Ishikawa (cell line): ENCODE data around the gene CDRT4.

Source experiments
- CEBPB ChIP-seq: IDR thresholded peaks from 2 replicates; pipeline ENCODE4 v1.6.1; 2012
- CREB1 ChIP-seq: IDR thresholded peaks from 2 replicates; pipeline ENCODE4 v1.6.1; 2012; ENCODE audit warnings: low read depth
- EGR1 ChIP-seq: IDR thresholded peaks from 2 replicates; pipeline ENCODE4 v1.6.1; 2012
- EP300 ChIP-seq: IDR thresholded peaks from 2 replicates; pipeline ENCODE4 v1.6.1; 2012; ENCODE audit warnings: borderline replicate concordance
- FOXM1 ChIP-seq: IDR thresholded peaks from 2 replicates; pipeline ENCODE4 v1.6.1; 2012; ENCODE audit warnings: low read depth, borderline replicate concordance
- MAX ChIP-seq: IDR thresholded peaks from 2 replicates; pipeline ENCODE4 v1.6.1; 2012
- NFIC ChIP-seq: IDR thresholded peaks from 2 replicates; pipeline ENCODE4 v1.6.1; 2012
- RAD21 ChIP-seq: IDR thresholded peaks from 2 replicates; pipeline ENCODE4 v1.6.1; 2012; ENCODE audit warnings: low read depth
- REST ChIP-seq: IDR thresholded peaks from 2 replicates; pipeline ENCODE4 v1.6.1; 2012; ENCODE audit warnings: low read depth, mild to moderate bottlenecking
- TAF1 ChIP-seq: IDR thresholded peaks from 2 replicates; pipeline ENCODE4 v1.6.1; 2012; ENCODE audit warnings: low read depth, mild to moderate bottlenecking
- TCF12 ChIP-seq: IDR thresholded peaks from 2 replicates; pipeline ENCODE4 v1.6.1; 2012; ENCODE audit warnings: low read depth
- TEAD4 ChIP-seq: IDR thresholded peaks from 2 replicates; pipeline ENCODE4 v1.6.1; 2012
- USF1 ChIP-seq: IDR thresholded peaks from 2 replicates; pipeline ENCODE4 v1.6.1; 2012
- YY1 ChIP-seq: IDR thresholded peaks from 2 replicates; pipeline ENCODE4 v1.6.1; 2012; ENCODE audit warnings: low read depth
- ZBTB7A ChIP-seq: IDR thresholded peaks from 2 replicates; pipeline ENCODE4 v1.6.1; 2012; ENCODE audit warnings: low read depth

The CDRT4 gene

GRCh38 chr17:15496735-15497670 is 29.6 kb upstream of the CDRT4 start:
- TF ChIP-seq NFIC = no peak
- TF ChIP-seq REST = no peak
- no peak for TF ChIP-seq EP300
- no peak for TF ChIP-seq EGR1
- TF ChIP-seq MAX = no peak
- TF ChIP-seq USF1 = no peak
- no peak for TF ChIP-seq ZBTB7A
- no peak for TF ChIP-seq FOXM1
- no peak for TF ChIP-seq CEBPB
- TF ChIP-seq YY1 = no peak
- no peak for TF ChIP-seq RAD21
- no peak for TF ChIP-seq TCF12
- TF ChIP-seq TAF1 = no peak
- no peak for TF ChIP-seq TEAD4
- no peak for TF ChIP-seq CREB1

- no peak for TF ChIP-seq TCF12
- TF ChIP-seq FOXM1 = no peak
- TF ChIP-seq TEAD4 = no peak
- no peak for TF ChIP-seq EP300
Measured at GRCh38 chr17:15494821-15495220, 27.4 kb upstream of the CDRT4 start.

- TF ChIP-seq ZBTB7A (no peak), USF1 (no peak), TAF1 (no peak), YY1 (no peak), RAD21 (no peak), MAX (no peak), EGR1 (no peak), REST (no peak), CEBPB (no peak), FOXM1 (no peak), CREB1 (no peak), TEAD4 (no peak), TCF12 (no peak)
Measured at GRCh38 chr17:15493693-15494035, 26.2 kb upstream of the CDRT4 start.

GRCh38 chr17:15492791-15493692 is 25.6 kb upstream of the CDRT4 start:
- TF ChIP-seq YY1 (no peak), EGR1 (no peak), TCF12 (no peak), EP300 (no peak), REST (no peak), FOXM1 (no peak), TEAD4 (no peak), TAF1 (no peak), MAX (no peak), USF1 (no peak), NFIC (no peak)
